WTC11 (cell line): ENCODE results near the gene RECK.

Experiments used
- FOXJ3 ChIP-seq: sonication (generic); formaldehyde crosslinking; IDR thresholded peaks from 2 replicates; pipeline ENCODE4 v1.9.0; 2021; ENCODE audit warnings: missing genetic modification reagents, mild to moderate bottlenecking, borderline replicate concordance
- IRF2 ChIP-seq: sonication (generic); formaldehyde crosslinking; IDR thresholded peaks from 2 replicates; pipeline ENCODE4 v1.8.0; 2022; ENCODE audit warnings: low read depth, missing genetic modification reagents, borderline replicate concordance
- KAT7 ChIP-seq: sonication (generic); formaldehyde crosslinking; IDR thresholded peaks from 2 replicates; pipeline ENCODE4 v1.8.1; 2023; ENCODE audit warnings: missing genetic modification reagents, mild to moderate bottlenecking, borderline replicate concordance
- NR1H2 ChIP-seq: sonication (generic); formaldehyde crosslinking; IDR thresholded peaks from 2 replicates; pipeline ENCODE4 v1.9.0; 2021; ENCODE audit warnings: mild to moderate bottlenecking, moderate library complexity, missing genetic modification reagents
- ZNF263 ChIP-seq: sonication (generic); formaldehyde crosslinking; IDR thresholded peaks from 2 replicates; pipeline ENCODE4 v1.8.1; 2022; ENCODE audit warnings: low read depth, mild to moderate bottlenecking, moderate library complexity, missing genetic modification reagents
- TF ChIP-seq, protein P1 (sequence below): sonication (generic); formaldehyde crosslinking; IDR thresholded peaks from 2 replicates; pipeline ENCODE4 v1.8.0; 2023; ENCODE audit warnings: missing genetic modification reagents, mild to moderate bottlenecking, borderline replicate concordance
- TF ChIP-seq, protein P2 (sequence below): fragments of 200-600 bp; IDR thresholded peaks from 2 replicates; pipeline ENCODE4 v1.8.0; 2022; ENCODE audit warnings: antibody characterized with exemption
- TF ChIP-seq, protein P3 (sequence below): sonication (generic); formaldehyde crosslinking; IDR thresholded peaks from 2 replicates; pipeline ENCODE4 v1.8.1; 2022; ENCODE audit warnings: low read depth, mild to moderate bottlenecking, moderate library complexity, missing genetic modification reagents, borderline replicate concordance

DNA sequence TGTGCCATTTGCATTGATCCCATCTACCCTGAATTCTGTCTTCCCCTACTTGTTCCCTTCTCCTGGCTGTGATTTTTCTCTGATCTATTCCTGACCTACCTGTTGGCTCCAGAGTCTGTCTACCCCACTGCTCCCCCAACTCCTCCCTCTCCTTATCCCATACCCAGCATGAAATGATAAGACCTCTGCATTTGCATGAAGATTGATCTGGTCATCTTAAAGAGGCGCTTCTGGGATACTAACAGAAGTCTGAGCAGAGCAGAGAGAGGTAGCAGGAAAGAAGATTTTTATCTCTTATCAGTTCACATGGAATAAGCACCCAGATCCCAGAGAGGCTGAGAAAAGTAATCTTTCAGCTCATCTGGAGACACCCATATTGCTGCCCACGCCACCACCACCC lies 81.5 kb downstream of the RECK start:
- TF ChIP-seq, protein P1, sequence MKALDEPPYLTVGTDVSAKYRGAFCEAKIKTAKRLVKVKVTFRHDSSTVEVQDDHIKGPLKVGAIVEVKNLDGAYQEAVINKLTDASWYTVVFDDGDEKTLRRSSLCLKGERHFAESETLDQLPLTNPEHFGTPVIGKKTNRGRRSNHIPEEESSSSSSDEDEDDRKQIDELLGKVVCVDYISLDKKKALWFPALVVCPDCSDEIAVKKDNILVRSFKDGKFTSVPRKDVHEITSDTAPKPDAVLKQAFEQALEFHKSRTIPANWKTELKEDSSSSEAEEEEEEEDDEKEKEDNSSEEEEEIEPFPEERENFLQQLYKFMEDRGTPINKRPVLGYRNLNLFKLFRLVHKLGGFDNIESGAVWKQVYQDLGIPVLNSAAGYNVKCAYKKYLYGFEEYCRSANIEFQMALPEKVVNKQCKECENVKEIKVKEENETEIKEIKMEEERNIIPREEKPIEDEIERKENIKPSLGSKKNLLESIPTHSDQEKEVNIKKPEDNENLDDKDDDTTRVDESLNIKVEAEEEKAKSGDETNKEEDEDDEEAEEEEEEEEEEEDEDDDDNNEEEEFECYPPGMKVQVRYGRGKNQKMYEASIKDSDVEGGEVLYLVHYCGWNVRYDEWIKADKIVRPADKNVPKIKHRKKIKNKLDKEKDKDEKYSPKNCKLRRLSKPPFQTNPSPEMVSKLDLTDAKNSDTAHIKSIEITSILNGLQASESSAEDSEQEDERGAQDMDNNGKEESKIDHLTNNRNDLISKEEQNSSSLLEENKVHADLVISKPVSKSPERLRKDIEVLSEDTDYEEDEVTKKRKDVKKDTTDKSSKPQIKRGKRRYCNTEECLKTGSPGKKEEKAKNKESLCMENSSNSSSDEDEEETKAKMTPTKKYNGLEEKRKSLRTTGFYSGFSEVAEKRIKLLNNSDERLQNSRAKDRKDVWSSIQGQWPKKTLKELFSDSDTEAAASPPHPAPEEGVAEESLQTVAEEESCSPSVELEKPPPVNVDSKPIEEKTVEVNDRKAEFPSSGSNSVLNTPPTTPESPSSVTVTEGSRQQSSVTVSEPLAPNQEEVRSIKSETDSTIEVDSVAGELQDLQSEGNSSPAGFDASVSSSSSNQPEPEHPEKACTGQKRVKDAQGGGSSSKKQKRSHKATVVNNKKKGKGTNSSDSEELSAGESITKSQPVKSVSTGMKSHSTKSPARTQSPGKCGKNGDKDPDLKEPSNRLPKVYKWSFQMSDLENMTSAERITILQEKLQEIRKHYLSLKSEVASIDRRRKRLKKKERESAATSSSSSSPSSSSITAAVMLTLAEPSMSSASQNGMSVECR (CRISPR knock-in tag) = no peak
- TF ChIP-seq, protein P2, sequence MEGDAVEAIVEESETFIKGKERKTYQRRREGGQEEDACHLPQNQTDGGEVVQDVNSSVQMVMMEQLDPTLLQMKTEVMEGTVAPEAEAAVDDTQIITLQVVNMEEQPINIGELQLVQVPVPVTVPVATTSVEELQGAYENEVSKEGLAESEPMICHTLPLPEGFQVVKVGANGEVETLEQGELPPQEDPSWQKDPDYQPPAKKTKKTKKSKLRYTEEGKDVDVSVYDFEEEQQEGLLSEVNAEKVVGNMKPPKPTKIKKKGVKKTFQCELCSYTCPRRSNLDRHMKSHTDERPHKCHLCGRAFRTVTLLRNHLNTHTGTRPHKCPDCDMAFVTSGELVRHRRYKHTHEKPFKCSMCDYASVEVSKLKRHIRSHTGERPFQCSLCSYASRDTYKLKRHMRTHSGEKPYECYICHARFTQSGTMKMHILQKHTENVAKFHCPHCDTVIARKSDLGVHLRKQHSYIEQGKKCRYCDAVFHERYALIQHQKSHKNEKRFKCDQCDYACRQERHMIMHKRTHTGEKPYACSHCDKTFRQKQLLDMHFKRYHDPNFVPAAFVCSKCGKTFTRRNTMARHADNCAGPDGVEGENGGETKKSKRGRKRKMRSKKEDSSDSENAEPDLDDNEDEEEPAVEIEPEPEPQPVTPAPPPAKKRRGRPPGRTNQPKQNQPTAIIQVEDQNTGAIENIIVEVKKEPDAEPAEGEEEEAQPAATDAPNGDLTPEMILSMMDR = no peak
- TF ChIP-seq IRF2 (CRISPR knock-in tag) (no peak), FOXJ3 (CRISPR knock-in tag) (no peak), ZNF263 (no peak), KAT7 (no peak), NR1H2 (no peak)
- TF ChIP-seq, protein P3, sequence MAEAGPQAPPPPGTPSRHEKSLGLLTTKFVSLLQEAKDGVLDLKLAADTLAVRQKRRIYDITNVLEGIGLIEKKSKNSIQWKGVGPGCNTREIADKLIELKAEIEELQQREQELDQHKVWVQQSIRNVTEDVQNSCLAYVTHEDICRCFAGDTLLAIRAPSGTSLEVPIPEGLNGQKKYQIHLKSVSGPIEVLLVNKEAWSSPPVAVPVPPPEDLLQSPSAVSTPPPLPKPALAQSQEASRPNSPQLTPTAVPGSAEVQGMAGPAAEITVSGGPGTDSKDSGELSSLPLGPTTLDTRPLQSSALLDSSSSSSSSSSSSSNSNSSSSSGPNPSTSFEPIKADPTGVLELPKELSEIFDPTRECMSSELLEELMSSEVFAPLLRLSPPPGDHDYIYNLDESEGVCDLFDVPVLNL (CRISPR knock-in tag) = no peak
